B cell (primary cell): ENCODE results near the gene NLRP11.

Experiments used
- CTCF ChIP-seq: fragments of 200-600 bp; IDR thresholded peaks from one replicate; pipeline ENCODE4 v1.8.0; 2022; ENCODE audit warnings: antibody characterized with exemption, mild to moderate bottlenecking
- EZH2 ChIP-seq: IDR thresholded peaks from 2 replicates; pipeline ENCODE4 v1.6.1; 2012; ENCODE audit warnings: borderline replicate concordance, low read depth, mild to moderate bottlenecking, moderate library complexity, low read length; ENCODE audit not compliant: insufficient read depth, poor library complexity, severe bottlenecking

GRCh38 chr19:55781112-55781511 lies 50.7 kb downstream of the NLRP11 start:
- no peak for TF ChIP-seq CTCF
- no peak for TF ChIP-seq EZH2
